CD4-positive, alpha-beta memory T cell (primary cell): ENCODE measurements around the gene LPAR3. TPM values are rescaled to one million over a fixed set of nuclear protein-coding genes. Genes with fewer than 3 reads are reported as not detected.

Source experiments
- CTCF ChIA-PET: fragments of 350-600 bp; sonication (Branson Sonifier 250); formaldehyde crosslinking; loops from one replicate; lab custom pipeline; 2021; ENCODE audit warnings: inconsistent platforms; ENCODE audit not compliant: partially characterized antibody; lab: Charles Lee
- POLR2A ChIA-PET: fragments of 350-600 bp; sonication (Branson Sonifier 250); formaldehyde crosslinking; loops from one replicate; lab custom pipeline; 2021; ENCODE audit not compliant: partially characterized antibody; lab: Charles Lee
- DNase-seq, 5 donors: peaks; one replicate each; pipeline versions ENCODE4 v3.0.0 to v3.0.0-alpha.2; 2020 to 2022; ENCODE audit warnings: mixed read lengths in 1 of 5
- H3K27ac ChIP-seq: one replicate; pipeline ENCODE4 v1.7.0; 2013; ENCODE audit warnings: low read depth, low read length
- H3K27me3 ChIP-seq: 2 replicates; pipeline ENCODE4 v1.7.0; 2013; ENCODE audit warnings: mild to moderate bottlenecking, low read length, moderate library complexity; ENCODE audit not compliant: insufficient read depth
- H3K36me3 ChIP-seq: 2 replicates; pipeline ENCODE4 v1.7.0; 2013; ENCODE audit warnings: mild to moderate bottlenecking, low read length, moderate library complexity; ENCODE audit not compliant: insufficient read depth
- H3K4me1 ChIP-seq: 2 replicates; pipeline ENCODE4 v1.7.0; 2013; ENCODE audit warnings: mild to moderate bottlenecking, low read length, moderate library complexity; ENCODE audit not compliant: insufficient read depth
- H3K4me3 ChIP-seq, 2 donors: one replicate each; pipeline ENCODE4 v1.7.0; 2013; ENCODE audit warnings: low read length in 2 of 2, mild to moderate bottlenecking in 1 of 2
- H3K9me3 ChIP-seq, 2 donors: one replicate each; pipeline ENCODE4 v1.7.0; 2013; ENCODE audit warnings: low read length in 2 of 2, control low read depth in 1 of 2; ENCODE audit not compliant: control insufficient read depth in 1 of 2
- H3K27ac Mint-ChIP-seq, 7 donors: one replicate each; pipeline ENCODE4 v1.8.0; 2020 to 2021; ENCODE audit warnings: mixed read lengths in 7 of 7, mild to moderate bottlenecking in 6 of 7, inconsistent platforms in 3 of 7, moderate library complexity in 3 of 7
- H3K27me3 Mint-ChIP-seq, 2 donors: one replicate each; pipeline ENCODE4 v1.8.0; 2020 to 2021; ENCODE audit warnings: mixed read lengths in 2 of 2
- H3K36me3 Mint-ChIP-seq, 2 donors: one replicate each; pipeline ENCODE4 v1.8.0; 2020 to 2021; ENCODE audit warnings: mixed read lengths in 2 of 2, inconsistent platforms in 1 of 2, mild to moderate bottlenecking in 1 of 2
- H3K4me1 Mint-ChIP-seq, 4 donors: one replicate each; pipeline ENCODE4 v1.8.0; 2020 to 2021; ENCODE audit warnings: mixed read lengths in 4 of 4, mild to moderate bottlenecking in 1 of 4
- H3K4me3 Mint-ChIP-seq, 8 donors: one replicate each; pipeline ENCODE4 v1.8.0; 2020 to 2021; ENCODE audit warnings: mixed read lengths in 8 of 8, mild to moderate bottlenecking in 7 of 8, moderate library complexity in 6 of 8, inconsistent platforms in 3 of 8
- H3K9me3 Mint-ChIP-seq, 8 donors: one replicate each; pipeline ENCODE4 v1.8.0; 2020 to 2021; ENCODE audit warnings: mixed read lengths in 8 of 8, mild to moderate bottlenecking in 5 of 8, inconsistent platforms in 3 of 8, moderate library complexity in 1 of 8
- intact Hi-C: fragments of 100-400 bp; cut with micrococcal nuclease; formaldehyde crosslinking; loops from one replicate; pipeline ENCODE4 v1.15.1; 2023
- polyA plus RNA-seq, 2 donors: library from polyadenylated mRNA; unstranded; fragments of 300-500 nt; fragmentation: Illumina TruSeq; gene quantifications; one replicate each; pipeline ENCODE4 v1.2.3, GENCODE V29; 2021
- total RNA-seq, 2 experiments: library from RNA; stranded (reverse); gene quantifications; one replicate each; pipeline ENCODE4 v1.2.3, GENCODE V29; 2021

LPAR3 gene
- total and polyA plus RNA-seq, 4 experiments from 2014 or later: 2.4 to 4.1 (median 3.1) TPM

- Histone ChIP-seq H3K9me3 (no peaks in the 10 kb centered on the region), H3K27ac (no peak overlapping the region), H3K4me3 (no peak overlapping the region), H3K36me3 (no peaks in the 10 kb centered on the region), H3K27me3 (no peaks in the 10 kb centered on the region), H3K4me1 (peaks cover 13% of the 10 kb centered on the region)
- ChIA-PET POLR2A (no interaction called here), CTCF (interaction anchor here (0.8 to 4.0 kb wide), 3 partner anchors 11 to 161 kb away, joined by 3 to 45 read pairs (median 3); no protein-coding TSS in a partner anchor)
- intact Hi-C loops: no loop called here
- no peaks in the 10 kb centered on the region for H3K9me3 Mint-ChIP-seq
- peak overlapping the region in 2 of 7 donors; percentile 1 to 13 for H3K27ac Mint-ChIP-seq
- H3K4me3 Mint-ChIP-seq: no peak overlapping the region
- DNase-seq: no peak
- peaks cover 10 to 22% (median 13%) of the 10 kb centered on the region in 4 donors for H3K4me1 Mint-ChIP-seq
- H3K36me3 Mint-ChIP-seq: peaks cover 0 to 2% of the 10 kb centered on the region in 2 donors
- peaks cover 0 to 2% of the 10 kb centered on the region in 2 donors for H3K27me3 Mint-ChIP-seq
These were observed 40.1 kb upstream of the LPAR3 start for GRCh38 chr1:84933011-84933611.

GRCh38 chr1:84930831-84931230 is 37.8 kb upstream of the LPAR3 start:
- H3K9me3 ChIP-seq: no peaks in the 10 kb centered on the region
- Mint-ChIP-seq H3K4me3 (no peak overlapping the region), H3K4me1 (peaks cover 6 to 22% (median 11%) of the 10 kb centered on the region in 4 donors), H3K27me3 (peaks cover 0 to 2% of the 10 kb centered on the region in 2 donors), H3K36me3 (peaks cover 2 to 4% of the 10 kb centered on the region in 2 donors), H3K9me3 (no peaks in the 10 kb centered on the region), H3K27ac (no peak overlapping the region)
- intact Hi-C loops: no loop called here
- POLR2A ChIA-PET: no interaction called here
- CTCF ChIA-PET: interaction anchor here (1.2 to 1.3 kb wide), 2 partner anchors 10 to 149 kb away, joined by 3 to 4 read pairs; no protein-coding TSS in a partner anchor
- DNase-seq: no peak
- H3K4me1 ChIP-seq: peaks cover 9% of the 10 kb centered on the region
- no peak overlapping the region for H3K27ac ChIP-seq
- no peaks in the 10 kb centered on the region for H3K36me3 ChIP-seq
- no peaks in the 10 kb centered on the region for H3K27me3 ChIP-seq
- no peak overlapping the region for H3K4me3 ChIP-seq

- Mint-ChIP-seq H3K36me3 (peaks cover 2 to 4% of the 10 kb centered on the region in 2 donors), H3K4me1 (peaks cover 6 to 22% (median 11%) of the 10 kb centered on the region in 4 donors), H3K4me3 (peak overlapping the region in 2 of 8 donors; percentile 26 to 34), H3K9me3 (no peaks in the 10 kb centered on the region), H3K27ac (peak overlapping the region in 2 of 7 donors; percentile 2 to 18), H3K27me3 (peaks cover 0 to 2% of the 10 kb centered on the region in 2 donors)
- no peak overlapping the region for H3K27ac ChIP-seq
- no peak for DNase-seq
- H3K27me3 ChIP-seq: no peaks in the 10 kb centered on the region
- no peaks in the 10 kb centered on the region for H3K36me3 ChIP-seq
- peaks cover 9% of the 10 kb centered on the region for H3K4me1 ChIP-seq
- ChIA-PET CTCF (interaction anchor here (1.3 to 2.4 kb wide), 2 partner anchors 9 to 15 kb away, joined by 3 to 9 read pairs; no protein-coding TSS in a partner anchor), POLR2A (no interaction called here)
- no peak overlapping the region for H3K4me3 ChIP-seq
- intact Hi-C loops: no loop called here
- no peaks in the 10 kb centered on the region for H3K9me3 ChIP-seq
These were observed 37.3 kb upstream of the LPAR3 start for GRCh38 chr1:84930329-84930728.

DNA sequence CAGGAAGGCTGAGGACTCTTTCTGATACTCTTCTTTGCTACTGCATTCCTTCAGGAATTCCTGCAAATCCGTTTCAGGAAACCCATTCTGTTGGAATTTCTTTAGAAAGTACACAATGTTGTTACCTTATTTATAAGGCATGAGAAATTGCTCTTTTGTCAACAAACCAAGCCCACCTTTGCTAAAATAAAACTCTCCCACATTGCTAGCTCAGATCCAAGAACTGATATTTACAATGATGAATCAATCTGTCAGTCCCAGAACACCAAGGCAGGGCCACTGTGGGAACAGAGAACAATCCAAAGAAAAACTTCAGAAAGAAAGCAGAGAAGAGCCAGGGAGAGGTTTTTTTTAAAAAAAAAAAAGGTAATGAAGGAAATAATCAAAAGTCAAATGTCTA is 36.6 kb upstream of the LPAR3 start:
- no peaks in the 10 kb centered on the region for H3K27me3 ChIP-seq
- Mint-ChIP-seq H3K36me3 (peaks cover 2 to 4% of the 10 kb centered on the region in 2 donors), H3K27ac (no peak overlapping the region), H3K4me3 (peak overlapping the region in 1 of 8 donors; percentile 61), H3K4me1 (peaks cover 6 to 22% (median 11%) of the 10 kb centered on the region in 4 donors), H3K9me3 (no peaks in the 10 kb centered on the region), H3K27me3 (peaks cover 0 to 2% of the 10 kb centered on the region in 2 donors)
- H3K27ac ChIP-seq: no peak overlapping the region
- H3K4me3 ChIP-seq: no peak overlapping the region
- DNase-seq: no peak
- POLR2A ChIA-PET: no interaction called here
- peaks cover 9% of the 10 kb centered on the region for H3K4me1 ChIP-seq
- intact Hi-C loops: no loop called here
- CTCF ChIA-PET: interaction anchor here (1.2 to 2.4 kb wide), 3 partner anchors 9 to 65 kb away, joined by 3 to 9 read pairs (median 3); no protein-coding TSS in a partner anchor
- no peaks in the 10 kb centered on the region for H3K9me3 ChIP-seq
- no peaks in the 10 kb centered on the region for H3K36me3 ChIP-seq

GRCh38 chr1:84928979-84929378 is 36.0 kb upstream of the LPAR3 start:
- ChIA-PET POLR2A (no interaction called here), CTCF (interaction anchor here (1.2 to 2.4 kb wide), 3 partner anchors 10 to 65 kb away, joined by 3 to 9 read pairs (median 4); no protein-coding TSS in a partner anchor)
- no peak for DNase-seq
- Histone ChIP-seq H3K9me3 (no peaks in the 10 kb centered on the region), H3K27me3 (no peaks in the 10 kb centered on the region), H3K27ac (no peak overlapping the region), H3K36me3 (no peaks in the 10 kb centered on the region), H3K4me1 (peaks cover 9% of the 10 kb centered on the region), H3K4me3 (no peak overlapping the region)
- Mint-ChIP-seq H3K4me3 (no peak overlapping the region), H3K27me3 (peaks cover 0 to 2% of the 10 kb centered on the region in 2 donors), H3K36me3 (peaks cover 2 to 4% of the 10 kb centered on the region in 2 donors), H3K4me1 (peaks cover 6 to 22% (median 11%) of the 10 kb centered on the region in 4 donors), H3K27ac (peak overlapping the region in 1 of 7 donors; percentile 54), H3K9me3 (no peaks in the 10 kb centered on the region)
- intact Hi-C loops: no loop called here

GRCh38 chr1:84923317-84923716 is 30.3 kb upstream of the LPAR3 start:
- no peak for DNase-seq
- H3K27ac Mint-ChIP-seq: no peak overlapping the region
- no peaks in the 10 kb centered on the region for H3K9me3 Mint-ChIP-seq
- H3K27me3 Mint-ChIP-seq: peaks cover 0 to 2% of the 10 kb centered on the region in 2 donors
- peaks cover 2 to 3% of the 10 kb centered on the region in 2 donors for H3K36me3 Mint-ChIP-seq
- H3K4me1 Mint-ChIP-seq: no peaks in the 10 kb centered on the region
- H3K27me3 ChIP-seq: no peaks in the 10 kb centered on the region
- H3K4me1 ChIP-seq: no peaks in the 10 kb centered on the region
- H3K36me3 ChIP-seq: no peaks in the 10 kb centered on the region
- ChIA-PET POLR2A (no interaction called here), CTCF (interaction anchor here (1.1 kb wide), 1 partner anchor 12 kb away, joined by 4 read pairs; no protein-coding TSS in a partner anchor)
- H3K9me3 ChIP-seq: no peaks in the 10 kb centered on the region
- no peak overlapping the region for H3K4me3 ChIP-seq
- intact Hi-C loops: no loop called here
- no peak overlapping the region for H3K27ac ChIP-seq
- H3K4me3 Mint-ChIP-seq: no peak overlapping the region

DNA sequence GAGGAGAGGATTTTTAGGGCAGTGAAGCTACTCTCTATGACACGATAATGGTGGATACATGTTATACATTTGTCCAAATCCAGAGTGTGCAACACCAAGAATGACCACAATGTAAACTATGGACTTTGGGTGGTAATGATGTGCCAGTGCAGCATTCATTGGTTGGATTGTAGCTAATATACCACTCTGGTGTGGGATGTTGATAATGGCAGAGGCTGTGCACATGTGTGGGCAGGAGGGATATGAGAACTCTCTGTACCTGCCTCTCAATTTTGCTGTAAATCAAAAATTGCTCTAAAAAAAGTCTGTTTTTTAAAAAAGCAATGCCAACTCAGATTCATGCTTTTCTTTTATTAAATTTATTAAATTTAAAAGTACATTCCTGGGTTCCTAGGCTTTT is 27.2 kb upstream of the LPAR3 start:
- Mint-ChIP-seq H3K27me3 (peaks cover 0 to 3% of the 10 kb centered on the region in 2 donors), H3K4me1 (no peaks in the 10 kb centered on the region), H3K4me3 (no peak overlapping the region), H3K36me3 (no peaks in the 10 kb centered on the region), H3K27ac (no peak overlapping the region), H3K9me3 (no peaks in the 10 kb centered on the region)
- no peaks in the 10 kb centered on the region for H3K27me3 ChIP-seq
- intact Hi-C loops: no loop called here
- H3K9me3 ChIP-seq: no peaks in the 10 kb centered on the region
- no peaks in the 10 kb centered on the region for H3K36me3 ChIP-seq
- H3K4me3 ChIP-seq: no peak overlapping the region
- POLR2A ChIA-PET: no interaction called here
- CTCF ChIA-PET: no interaction called here
- H3K4me1 ChIP-seq: no peaks in the 10 kb centered on the region
- no peak overlapping the region for H3K27ac ChIP-seq
- no peak for DNase-seq
